HepG2 (cell line): ENCODE data around the gene LDB3. TPM values are rescaled to one million over a fixed set of nuclear protein-coding genes. Genes with fewer than 3 reads are reported as not detected.

ENCODE experiments used
- ATAC-seq: fragments of 200-7000 bp; cut with Tn5 transposase; 3 replicates; pipeline ENCODE4 v1.9.1; 2020; ENCODE audit warnings: mild to moderate bottlenecking, moderate library complexity
- BruUV-seq: library from RNA; stranded (reverse); fragments of 400-500 nt; replicated peaks from 2 replicates; lab custom pipeline; 2021; lab: Mats Ljungman, UMichigan
- CTCF ChIA-PET: fragments of 300-600 bp; formaldehyde crosslinking; extraction: SDS; loops from one replicate; lab custom pipeline; 2021; ENCODE audit warnings: low total read pairs, inconsistent platforms, low intra/inter-chr PET ratio; lab: Yijun Ruan, JAX
- POLR2A ChIA-PET: fragments of 350-600 bp; sonication (Branson Sonifier 250); formaldehyde crosslinking; loops from one replicate; lab custom pipeline; 2020; ENCODE audit warnings: antibody characterized with exemption, inconsistent platforms; lab: Yijun Ruan, JAX
- DNase-seq: peaks from one replicate; pipeline ENCODE4 v3.0.0-alpha.2; 2015; ENCODE audit warnings: low spot score
- FAIRE-seq: peaks from 3 replicates; lab custom pipeline; 2011; peaks lifted over from hg19 to GRCh38; lab: Jason Lieb, UNC
- H2AFZ ChIP-seq: one replicate; pipeline ENCODE4 v1.6.1; 2011; ENCODE audit warnings: low read length, inconsistent platforms
- H3K27ac ChIP-seq: fragments of 300-600 bp; 3 replicates; pipeline ENCODE4 v1.8.0; 2011; ENCODE audit warnings: mixed run types, mild to moderate bottlenecking, mixed read lengths, low read length, inconsistent platforms; ENCODE audit not compliant: insufficient read depth; ENCODE audit errors: extremely low read length
- H3K27me3 ChIP-seq, 2 experiments: fragments of 200-600 bp in 1 of 2; 2 replicates in 1 of 2; 3 replicates in 1 of 2; pipeline versions ENCODE4 v1.6.0 to v1.8.0; 2011; ENCODE audit warnings: low read length in 2 of 2, mild to moderate bottlenecking in 2 of 2, moderate library complexity in 2 of 2, inconsistent platforms in 1 of 2; ENCODE audit not compliant: insufficient read depth in 2 of 2, control insufficient read depth in 1 of 2
- H3K36me3 ChIP-seq, 2 experiments: fragments of 200-600 bp in 1 of 2; replicated peaks in 1 of 2; 2 replicates in 1 of 2; 3 replicates in 1 of 2; pipeline versions ENCODE4 v1.5.1 to v1.8.0; 2011; ENCODE audit warnings: low read length in 2 of 2, inconsistent platforms in 1 of 2; ENCODE audit not compliant: insufficient read depth in 2 of 2, control insufficient read depth in 1 of 2
- H3K4me1 ChIP-seq: 2 replicates; pipeline ENCODE4 v1.5.1; 2012; ENCODE audit warnings: low read length, inconsistent platforms; ENCODE audit not compliant: insufficient read depth
- H3K4me2 ChIP-seq: 2 replicates; pipeline ENCODE4 v1.6.0; 2011; ENCODE audit warnings: low read depth, low read length, inconsistent platforms
- H3K4me3 ChIP-seq, 3 experiments: fragments of 200-600 bp in 1 of 3; sonication (generic), shearing (Covaris generic) in 1 of 3; replicated peaks in 1 of 3; 2 replicates each; pipeline ENCODE4 v1.5.1; 2011 to 2016; ENCODE audit warnings: low read length in 3 of 3, inconsistent platforms in 2 of 3, low read depth in 2 of 3, mild to moderate bottlenecking in 2 of 3, control low read depth in 1 of 3, mixed read lengths in 1 of 3; ENCODE audit not compliant: insufficient read depth in 1 of 3
- H3K79me2 ChIP-seq: one replicate; pipeline ENCODE4 v1.6.1; 2011; ENCODE audit warnings: low read length, inconsistent platforms; ENCODE audit not compliant: insufficient read depth
- H3K9ac ChIP-seq: 2 replicates; pipeline ENCODE4 v1.6.0; 2011; ENCODE audit warnings: mild to moderate bottlenecking, low read depth, low read length, inconsistent platforms; ENCODE audit not compliant: insufficient read depth
- H3K9me3 ChIP-seq: 2 replicates; pipeline ENCODE4 v1.5.1; 2012; ENCODE audit warnings: mild to moderate bottlenecking, low read length
- H4K20me1 ChIP-seq: 2 replicates; pipeline ENCODE4 v1.6.0; 2011; ENCODE audit warnings: inconsistent platforms, mild to moderate bottlenecking, low read length, moderate library complexity; ENCODE audit not compliant: insufficient read depth
- HNRNPH1 ChIP-seq: fragments of 200-400 bp; formaldehyde crosslinking; optimal IDR thresholded peaks from 2 replicates; pipeline ENCODE3; 2017; ENCODE audit warnings: mild to moderate bottlenecking, low read depth, low read length
- JUN ChIP-seq: sonication (generic); formaldehyde crosslinking; IDR thresholded peaks from 2 replicates; pipeline ENCODE4 v1.4.0; 2020; ENCODE audit warnings: mild to moderate bottlenecking, missing genetic modification reagents
- USF2 ChIP-seq, 2 experiments: sonication (generic) in 1 of 2; formaldehyde crosslinking in 1 of 2; IDR thresholded peaks; 2 replicates each; pipeline versions ENCODE4 v1.5.1 to v1.6.1; 2011 to 2020; ENCODE audit warnings: borderline replicate concordance in 1 of 2, low read depth in 1 of 2, low read length in 1 of 2, mild to moderate bottlenecking in 1 of 2, missing genetic modification reagents in 1 of 2, moderate library complexity in 1 of 2
- WGBS: methylation state at CpG from one replicate; pipeline ENCODE4 v1.1.6; 2017; ENCODE audit warnings: low lambda C conversion rate; 5-methylcytosine and 5-hydroxymethylcytosine counted together
- in situ Hi-C: cut with HindIII; loops from 2 replicates; pipeline ENCODE4 v1.10.0; 2017; ENCODE audit warnings: low pct_unique_long_range_greater_than_20kb; ENCODE audit not compliant: extremely low pct_ligation_motif_present
- intact Hi-C: fragments of 100-400 bp; cut with micrococcal nuclease; formaldehyde crosslinking; loops from one replicate; pipeline ENCODE4 v1.10.0; 2022; ENCODE audit not compliant: unreplicated experiment
- polyA plus RNA-seq, 8 experiments: library from polyadenylated mRNA; depleted of rRNA in 3 of 8; stranded (reverse) in 7 of 8; unstranded in 1 of 8; fragments of >200 nt; fragmentation: Illumina TruSeq in 4 of 8; extraction: Trizol in 4 of 8; gene quantifications; 2 replicates each; pipeline versions ENCODE4 v1.2.1 to v1.2.3, GENCODE V29; 2011 to 2016; ENCODE audit warnings: low read depth in 4 of 8, missing spikeins in 1 of 8, mixed read lengths in 1 of 8; ENCODE audit not compliant: insufficient read depth in 1 of 8
- total RNA-seq, 5 experiments: library from RNA; depleted of rRNA; stranded (reverse); fragments of >200 nt; fragmentation: Illumina TruSeq; extraction: Trizol; gene quantifications; 2 replicates each; pipeline ENCODE4 v1.2.3, GENCODE V29; 2016; ENCODE audit warnings: low read depth in 1 of 5

LDB3 gene
- total and polyA plus RNA-seq, 2 of the 13 experiments (the other 11 are each of a cell fraction or from before 2014, with no cell fraction given), result not detected

DNA sequence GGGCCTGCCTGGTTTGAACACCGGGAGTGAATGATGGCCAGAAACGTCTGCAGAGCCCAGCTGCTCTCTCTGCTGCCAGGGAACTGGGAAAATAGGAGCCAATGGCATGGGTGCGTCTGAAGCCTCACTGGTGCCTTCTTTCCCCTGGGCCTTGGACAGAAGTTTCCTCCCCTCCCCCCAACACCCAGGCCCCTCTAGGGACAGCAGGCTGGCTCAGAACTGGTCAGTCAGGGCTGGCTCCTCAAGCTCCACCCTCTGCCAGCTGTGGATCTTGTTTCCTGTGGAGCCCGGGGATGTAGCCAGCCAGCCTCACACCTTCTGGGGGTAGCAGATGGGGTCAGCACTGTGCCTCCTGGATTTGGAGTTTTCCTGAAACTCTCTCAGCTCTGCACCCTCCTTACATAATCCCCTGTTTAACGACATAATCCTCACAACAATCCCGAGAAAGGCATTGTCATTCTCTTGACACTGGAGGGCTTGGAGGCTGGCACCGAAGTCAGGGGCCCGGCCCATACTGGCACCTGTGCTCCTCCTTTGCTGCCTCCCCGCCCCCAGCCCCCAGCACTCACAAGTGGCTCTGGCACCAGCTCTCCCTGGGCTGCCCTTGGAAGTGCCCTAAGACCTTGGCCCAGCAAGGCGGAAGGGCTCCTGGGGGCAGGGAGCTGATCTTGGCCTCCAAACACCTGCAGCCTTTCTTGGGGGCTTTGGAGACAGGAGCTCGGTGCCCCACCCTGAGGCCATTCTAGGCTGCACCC, 5.7 kb downstream of the LDB3 start:
- no peak overlapping the region for H3K4me2 ChIP-seq

More for the DNA sequence above, 5.7 kb downstream of the LDB3 start:
- Histone ChIP-seq H4K20me1 (no peaks in the 10 kb centered on the region; the same call in 1 of the 2 replicates), H3K27me3 (peaks cover 9 to 49% of the 10 kb centered on the region in 2 experiments; a peak in 4 of 5 replicates), H3K4me3 (no peak overlapping the region), H2AFZ (no peak overlapping the region), H3K9ac (no peak overlapping the region), H3K9me3 (no peaks in the 10 kb centered on the region), H3K36me3 (no peaks in the 10 kb centered on the region), H3K27ac (no peak overlapping the region), H3K4me1 (no peaks in the 10 kb centered on the region), H3K79me2 (no peaks in the 10 kb centered on the region)
- DNase-seq, result no peak
- no TSS peak for BruUV-seq
- WGBS, result 15% methylated on average over 10 of the region's 11 CpGs
- intact Hi-C loops (no loop called here), in situ Hi-C loops (no loop called here)
- ChIA-PET CTCF (no interaction called here), POLR2A (no interaction called here)
- no peak for FAIRE-seq
- ATAC-seq, result no peak
- TF ChIP-seq USF2 (IDR thresholded peaks at IDR 0.05; ENCODE audit: low read depth, low read length) (no peak), USF2 (CRISPR knock-in tag; IDR thresholded peaks at IDR 0.05; ENCODE audit: borderline replicate concordance) (no peak), HNRNPH1 (no peak), JUN (CRISPR knock-in tag) (no peak)
